KOPT-K1 (cell line): Measurements from ENCODE around the gene CDK10.

Experiments used
- H3K27ac ChIP-seq: fragments of 200-600 bp; sonication (generic); 2 replicates; pipeline ENCODE4 v1.5.1; 2016; ENCODE audit warnings: antibody characterized with exemption, mild to moderate bottlenecking, low read depth, low read length; ENCODE audit not compliant: poor library complexity, severe bottlenecking
- H3K36me3 ChIP-seq: fragments of 200-600 bp; sonication (generic); 2 replicates; pipeline ENCODE4 v1.5.1; 2017; ENCODE audit warnings: antibody characterized with exemption, mild to moderate bottlenecking, low read length, moderate library complexity; ENCODE audit not compliant: insufficient read depth
- H3K9me3 ChIP-seq: fragments of 200-600 bp; sonication (generic); 2 replicates; pipeline ENCODE4 v1.5.1; 2017; ENCODE audit warnings: antibody characterized with exemption, low read length, mild to moderate bottlenecking; ENCODE audit not compliant: insufficient read depth, poor library complexity, severe bottlenecking

The CDK10 gene

GRCh38 chr16:89723279-89724250, 37.1 kb downstream of the CDK10 start:
- H3K9me3 ChIP-seq = no peaks in the 10 kb centered on the region
- peak overlapping the region; percentile 99 for H3K27ac ChIP-seq
- H3K36me3 ChIP-seq = peaks cover 57% of the 10 kb centered on the region

- H3K27ac ChIP-seq = no peak overlapping the region
- H3K36me3 ChIP-seq = peaks cover 97% of the 10 kb centered on the region
- H3K9me3 ChIP-seq = no peaks in the 10 kb centered on the region
Observed at GRCh38 chr16:89727406-89728120, 41.1 kb downstream of the CDK10 start.

GRCh38 chr16:89729293-89729692, 42.8 kb downstream of the CDK10 start:
- no peaks in the 10 kb centered on the region for H3K9me3 ChIP-seq
- no peak overlapping the region for H3K27ac ChIP-seq
- H3K36me3 ChIP-seq = peaks cover 99% of the 10 kb centered on the region

GRCh38 chr16:89729863-89730593, 43.5 kb downstream of the CDK10 start:
- H3K27ac ChIP-seq = no peak overlapping the region
- H3K9me3 ChIP-seq = no peaks in the 10 kb centered on the region
- peaks cover 99% of the 10 kb centered on the region for H3K36me3 ChIP-seq

GRCh38 chr16:89730610-89731234, 44.2 kb downstream of the CDK10 start:
- Histone ChIP-seq H3K36me3 (peaks cover 99% of the 10 kb centered on the region), H3K27ac (no peak overlapping the region), H3K9me3 (no peaks in the 10 kb centered on the region)

- no peaks in the 10 kb centered on the region for H3K9me3 ChIP-seq
- peaks cover 98% of the 10 kb centered on the region for H3K36me3 ChIP-seq
- H3K27ac ChIP-seq = no peak overlapping the region
Observed at GRCh38 chr16:89732142-89732917, 45.8 kb downstream of the CDK10 start.

- no peaks in the 10 kb centered on the region for H3K9me3 ChIP-seq
- H3K36me3 ChIP-seq = peaks cover 98% of the 10 kb centered on the region
- no peak overlapping the region for H3K27ac ChIP-seq
Observed at GRCh38 chr16:89732918-89733242, 46.4 kb downstream of the CDK10 start.

GRCh38 chr16:89733322-89733721, 46.8 kb downstream of the CDK10 start:
- H3K27ac ChIP-seq = no peak overlapping the region
- no peaks in the 10 kb centered on the region for H3K9me3 ChIP-seq
- H3K36me3 ChIP-seq = peaks cover 98% of the 10 kb centered on the region

GRCh38 chr16:89733792-89734191, 47.3 kb downstream of the CDK10 start:
- Histone ChIP-seq H3K36me3 (peaks cover 99% of the 10 kb centered on the region), H3K27ac (no peak overlapping the region), H3K9me3 (no peaks in the 10 kb centered on the region)

GRCh38 chr16:89736554-89736953, 50.1 kb downstream of the CDK10 start:
- peaks cover 99% of the 10 kb centered on the region for H3K36me3 ChIP-seq

GRCh38 chr16:89737341-89738071, 51.0 kb downstream of the CDK10 start:
- H3K36me3 ChIP-seq = peaks cover 99% of the 10 kb centered on the region
- H3K9me3 ChIP-seq = no peaks in the 10 kb centered on the region
- peak overlapping the region; percentile 37 for H3K27ac ChIP-seq

More at GRCh38 chr16:89736554-89736953, 50.1 kb downstream of the CDK10 start:
- H3K9me3 ChIP-seq = no peaks in the 10 kb centered on the region
- H3K27ac ChIP-seq = peak overlapping the region; percentile 37

GRCh38 chr16:89738072-89738377, 51.5 kb downstream of the CDK10 start:
- H3K36me3 ChIP-seq = peaks cover 99% of the 10 kb centered on the region

GRCh38 chr16:89738538-89739317, 52.2 kb downstream of the CDK10 start:
- Histone ChIP-seq H3K9me3 (no peaks in the 10 kb centered on the region), H3K36me3 (peaks cover 99% of the 10 kb centered on the region), H3K27ac (no peak overlapping the region)

More at GRCh38 chr16:89738072-89738377, 51.5 kb downstream of the CDK10 start:
- Histone ChIP-seq H3K9me3 (no peaks in the 10 kb centered on the region), H3K27ac (no peak overlapping the region)
